Neural cell (in vitro differentiated cells): Measurements from ENCODE around the gene LRIF1. TPM values are rescaled to one million over a fixed set of nuclear protein-coding genes. Genes with fewer than 3 reads are reported as not detected.
"Not testable (repeated sequence)": the region's sequence is repeated elsewhere in the genome, so short reads cannot be mapped to it uniquely, and the experiment has no call there.

Experiments used
- H2AFZ ChIP-seq: fragments of 200-600, 300-800 bp; sonication (generic), shearing (Covaris generic); 2 replicates; pipeline ENCODE4 v1.6.0; 2014; ENCODE audit warnings: low read depth, mild to moderate bottlenecking, antibody characterized with exemption, low read length, moderate library complexity
- H3F3A ChIP-seq: fragments of 200-600 bp; shearing (Covaris generic); 2 replicates; pipeline ENCODE4 v1.6.1; 2016; ENCODE audit warnings: mild to moderate bottlenecking, moderate library complexity, mixed read lengths, antibody characterized with exemption, low read length; ENCODE audit not compliant: insufficient read depth, poor library complexity, severe bottlenecking
- H3K27ac ChIP-seq: fragments of 200-600, 300-800 bp; sonication (generic), shearing (Covaris generic); 2 replicates; pipeline ENCODE4 v1.5.1; 2014; ENCODE audit warnings: mild to moderate bottlenecking, low read length, moderate library complexity
- H3K27me3 ChIP-seq: fragments of 300-800, 200-600 bp; sonication (generic), shearing (Covaris generic); 2 replicates; pipeline ENCODE4 v1.6.0; 2014; ENCODE audit warnings: mild to moderate bottlenecking, low read depth, low read length, moderate library complexity; ENCODE audit not compliant: insufficient read depth
- H3K36me3 ChIP-seq: fragments of 300-800, 200-600 bp; sonication (generic), shearing (Covaris generic); 2 replicates; pipeline ENCODE4 v1.5.1; 2014; ENCODE audit warnings: mild to moderate bottlenecking, antibody characterized with exemption, low read length, moderate library complexity; ENCODE audit not compliant: insufficient read depth
- H3K4me2 ChIP-seq: fragments of 300-800, 200-600 bp; sonication (generic), shearing (Covaris generic); 2 replicates; pipeline ENCODE4 v1.6.0; 2014; ENCODE audit warnings: mild to moderate bottlenecking, low read length
- H3K4me3 ChIP-seq: fragments of 300-800, 200-600 bp; sonication (generic), shearing (Covaris generic); 2 replicates; pipeline ENCODE4 v1.5.1; 2014; ENCODE audit warnings: mild to moderate bottlenecking, low read length, moderate library complexity
- H3K79me2 ChIP-seq: fragments of 200-600 bp; shearing (Covaris generic); replicated peaks from 2 replicates; pipeline ENCODE4 v1.6.0; 2014; ENCODE audit warnings: mild to moderate bottlenecking, low read length, moderate library complexity; ENCODE audit not compliant: insufficient read depth
- H3K9ac ChIP-seq: fragments of 300-800, 200-600 bp; sonication (generic), shearing (Covaris generic); 2 replicates; pipeline ENCODE4 v1.6.1; 2016; ENCODE audit warnings: mild to moderate bottlenecking, low read length, mixed read lengths
- H3K9me2 ChIP-seq: fragments of 200-600 bp; shearing (Covaris generic); 2 replicates; pipeline ENCODE4 v1.6.1; 2016; ENCODE audit warnings: mild to moderate bottlenecking, low read length, mixed read lengths; ENCODE audit not compliant: insufficient read depth
- H3K9me3 ChIP-seq: fragments of 200-600, 300-800 bp; sonication (generic), shearing (Covaris generic); 2 replicates; pipeline ENCODE4 v1.6.1; 2016; ENCODE audit warnings: mild to moderate bottlenecking, mixed run types, low read length, moderate library complexity, mixed read lengths
- H4K20me1 ChIP-seq: fragments of 200-600 bp; shearing (Covaris generic); 2 replicates; pipeline ENCODE4 v1.6.1; 2016; ENCODE audit warnings: mild to moderate bottlenecking, mixed run types; ENCODE audit not compliant: insufficient read depth
- EP300 ChIP-seq: fragments of 450-650 bp; conservative IDR thresholded peaks from 2 replicates; pipeline ENCODE4 v1.6.1; 2014; ENCODE audit warnings: antibody characterized with exemption, mild to moderate bottlenecking, moderate library complexity; ENCODE audit not compliant: poor library complexity, severe bottlenecking
- EZH2 ChIP-seq: fragments of 200-600, 300-800 bp; shearing (Covaris generic), sonication (generic); IDR thresholded peaks from 2 replicates; pipeline ENCODE4 v1.6.1; 2014; ENCODE audit warnings: antibody characterized with exemption, low read length, borderline replicate concordance, mild to moderate bottlenecking; ENCODE audit not compliant: insufficient read depth, poor library complexity, severe bottlenecking
- REST ChIP-seq: IDR thresholded peaks from 2 replicates; pipeline ENCODE4 v1.6.1; 2012; ENCODE audit warnings: borderline replicate concordance
- SMC3 ChIP-seq: fragments of 450-650 bp; conservative IDR thresholded peaks from 2 replicates; pipeline ENCODE4 v1.6.1; 2014; ENCODE audit warnings: antibody characterized with exemption, mild to moderate bottlenecking, moderate library complexity; ENCODE audit not compliant: poor library complexity
- TAF1 ChIP-seq: IDR thresholded peaks from 2 replicates; pipeline ENCODE4 v1.6.1; 2012; ENCODE audit warnings: low read depth
- polyA plus RNA-seq: library from polyadenylated mRNA; depleted of rRNA; stranded (reverse); fragments of >200 nt; gene quantifications from 2 replicates; pipeline ENCODE4 v1.2.3, GENCODE V29; 2014
- TF ChIP-seq, protein P1 (sequence below): fragments of 450-650 bp; IDR thresholded peaks from 2 replicates; pipeline ENCODE4 v1.5.1; 2014; ENCODE audit warnings: antibody characterized with exemption, mild to moderate bottlenecking, moderate library complexity; ENCODE audit not compliant: poor library complexity, severe bottlenecking

LRIF1 gene
- polyA plus RNA-seq, 1 donor from 2014 or later, result 26.8 TPM

GRCh38 chr1:111006556-111006955, 42.8 kb upstream of the LRIF1 start:
- H3F3A ChIP-seq, result no peaks in the 10 kb centered on the region
- H3K9me3 ChIP-seq, result no peaks in the 10 kb centered on the region
- H3K27me3 ChIP-seq, result no peaks in the 10 kb centered on the region
- H3K4me3 ChIP-seq, result no peak overlapping the region
- no peak overlapping the region for H2AFZ ChIP-seq
- no peak overlapping the region for H3K9ac ChIP-seq
- TF ChIP-seq REST (no peak), TAF1 (no peak), SMC3 (no peak), EP300 (no peak), EZH2 (no peak)
- TF ChIP-seq, protein P1, sequence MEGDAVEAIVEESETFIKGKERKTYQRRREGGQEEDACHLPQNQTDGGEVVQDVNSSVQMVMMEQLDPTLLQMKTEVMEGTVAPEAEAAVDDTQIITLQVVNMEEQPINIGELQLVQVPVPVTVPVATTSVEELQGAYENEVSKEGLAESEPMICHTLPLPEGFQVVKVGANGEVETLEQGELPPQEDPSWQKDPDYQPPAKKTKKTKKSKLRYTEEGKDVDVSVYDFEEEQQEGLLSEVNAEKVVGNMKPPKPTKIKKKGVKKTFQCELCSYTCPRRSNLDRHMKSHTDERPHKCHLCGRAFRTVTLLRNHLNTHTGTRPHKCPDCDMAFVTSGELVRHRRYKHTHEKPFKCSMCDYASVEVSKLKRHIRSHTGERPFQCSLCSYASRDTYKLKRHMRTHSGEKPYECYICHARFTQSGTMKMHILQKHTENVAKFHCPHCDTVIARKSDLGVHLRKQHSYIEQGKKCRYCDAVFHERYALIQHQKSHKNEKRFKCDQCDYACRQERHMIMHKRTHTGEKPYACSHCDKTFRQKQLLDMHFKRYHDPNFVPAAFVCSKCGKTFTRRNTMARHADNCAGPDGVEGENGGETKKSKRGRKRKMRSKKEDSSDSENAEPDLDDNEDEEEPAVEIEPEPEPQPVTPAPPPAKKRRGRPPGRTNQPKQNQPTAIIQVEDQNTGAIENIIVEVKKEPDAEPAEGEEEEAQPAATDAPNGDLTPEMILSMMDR, result no peak
- H3K9me2 ChIP-seq, result no peaks in the 10 kb centered on the region
- H3K27ac ChIP-seq, result no peak overlapping the region
- H3K4me2 ChIP-seq, result no peak overlapping the region
- H3K36me3 ChIP-seq, result no peaks in the 10 kb centered on the region
- H3K79me2 ChIP-seq, result no peaks in the 10 kb centered on the region
- H4K20me1 ChIP-seq, result no peaks in the 10 kb centered on the region

- not testable (repeated sequence) for H3K27ac ChIP-seq, H3K27me3 ChIP-seq, H3K4me3 ChIP-seq, H3K9ac ChIP-seq, H3F3A ChIP-seq, H3K79me2 ChIP-seq, H3K4me2 ChIP-seq, H3K9me3 ChIP-seq, H4K20me1 ChIP-seq, H2AFZ ChIP-seq, H3K36me3 ChIP-seq, H3K9me2 ChIP-seq
Measured at GRCh38 chr1:110999607-111000006, 35.9 kb upstream of the LRIF1 start.

- not testable (repeated sequence) for H3K4me2 ChIP-seq, H3K9ac ChIP-seq, H3K9me3 ChIP-seq, H2AFZ ChIP-seq, H3K36me3 ChIP-seq, H3K27me3 ChIP-seq, H3K9me2 ChIP-seq, H3K4me3 ChIP-seq, H3K79me2 ChIP-seq, H3K27ac ChIP-seq, H3F3A ChIP-seq, H4K20me1 ChIP-seq
- TF ChIP-seq, protein P1, result peak; percentile 55
Measured at GRCh38 chr1:110992329-110992728, 28.6 kb upstream of the LRIF1 start.

DNA sequence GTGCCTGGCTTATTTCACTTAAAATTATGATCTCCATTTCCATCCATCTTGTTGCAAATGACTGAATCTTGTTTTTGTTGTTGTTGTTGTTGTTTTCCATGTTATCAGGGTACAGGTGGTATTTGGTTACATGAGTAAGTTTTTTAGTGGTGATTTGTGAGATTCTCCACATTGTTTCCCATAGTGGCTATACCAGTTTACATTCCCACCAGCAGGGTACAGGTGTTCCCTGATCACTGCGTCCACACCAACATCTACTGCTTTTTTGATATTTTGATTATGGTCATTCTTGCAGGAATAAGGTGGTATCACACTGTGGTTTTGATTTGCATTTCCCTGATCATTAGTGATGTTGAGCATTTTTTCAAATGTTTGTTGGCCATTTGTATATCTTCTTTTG, 27.6 kb upstream of the LRIF1 start:
- H3F3A ChIP-seq, H4K20me1 ChIP-seq: not testable (repeated sequence)

More for the DNA sequence above, 27.6 kb upstream of the LRIF1 start:
- not testable (repeated sequence) for H3K27ac ChIP-seq, H3K4me2 ChIP-seq, H3K9me2 ChIP-seq, H3K9ac ChIP-seq, H3K9me3 ChIP-seq, H3K4me3 ChIP-seq, H3K27me3 ChIP-seq, H2AFZ ChIP-seq, H3K36me3 ChIP-seq, H3K79me2 ChIP-seq
